Measurements from ENCODE around the gene TMEM260.
A peak's percentile ranks its signal among the peaks of the same experiment; 100 is the strongest.

TMEM260 gene
- total RNA-seq, result 15.2 to 28.9 (median 24.2) reads per million in 4 donors

- DNase-seq, result peak; percentile 72 to 90 (median 79)
Observed at GRCh38 chr14:56579345-56580220, at the start of gene TMEM260. TSS of gene TMEM260 (plus strand) at chr14:56579798. CDS start at chr14:56579915, 117 bp downstream.

- no peak for DNase-seq
Observed at GRCh38 chr14:56532546-56532945, 47.1 kb upstream of the TMEM260 start.

- no peak for DNase-seq
Observed at GRCh38 chr14:56534656-56535055, 44.9 kb upstream of the TMEM260 start.

- no peak for DNase-seq
Observed at GRCh38 chr14:56539862-56540261, 39.7 kb upstream of the TMEM260 start.

GRCh38 chr14:56543436-56543835 lies 36.2 kb upstream of the TMEM260 start:
- DNase-seq, result no peak

- no peak for DNase-seq
Observed at GRCh38 chr14:56549721-56550120, 29.9 kb upstream of the TMEM260 start.

GRCh38 chr14:56552615-56553014 lies 27.0 kb upstream of the TMEM260 start:
- no peak for DNase-seq

GRCh38 chr14:56554301-56554700 lies 25.3 kb upstream of the TMEM260 start:
- DNase-seq, result no peak

- peak in 1 of 5 donors; percentile 41 for DNase-seq
Observed at GRCh38 chr14:56555921-56556570, 23.6 kb upstream of the TMEM260 start.

GRCh38 chr14:56559182-56559581 lies 20.4 kb upstream of the TMEM260 start:
- DNase-seq, result no peak

GRCh38 chr14:56561606-56562005 lies 18.0 kb upstream of the TMEM260 start:
- DNase-seq, result no peak

- no peak for DNase-seq
Observed at GRCh38 chr14:56562883-56563282, 16.7 kb upstream of the TMEM260 start.

GRCh38 chr14:56569174-56569573 lies 10.4 kb upstream of the TMEM260 start:
- DNase-seq, result no peak

GRCh38 chr14:56570295-56570694 lies 9.3 kb upstream of the TMEM260 start:
- no peak for DNase-seq

- DNase-seq, result no peak
Observed at GRCh38 chr14:56580221-56580711, 668 bp downstream of the TMEM260 start.

- no peak for DNase-seq
Observed at GRCh38 chr14:56581041-56581727, 1.6 kb downstream of the TMEM260 start.

GRCh38 chr14:56585461-56586084 lies 6.0 kb downstream of the TMEM260 start:
- DNase-seq, result no peak

GRCh38 chr14:56587701-56588100 lies 8.1 kb downstream of the TMEM260 start:
- DNase-seq, result no peak

- DNase-seq, result no peak
Observed at GRCh38 chr14:56590535-56590960, 10.9 kb downstream of the TMEM260 start.

- no peak for DNase-seq
Observed at GRCh38 chr14:56592746-56593544, 13.3 kb downstream of the TMEM260 start.

GRCh38 chr14:56594428-56594827 lies 14.8 kb downstream of the TMEM260 start:
- DNase-seq, result no peak

- no peak for DNase-seq
Observed at GRCh38 chr14:56598519-56598918, 18.9 kb downstream of the TMEM260 start.

All from T-helper 1 cell (primary cell).